Smooth muscle cell (in vitro differentiated cells): ENCODE results near the gene DGCR2. TPM values are rescaled to one million over a fixed set of nuclear protein-coding genes. Genes with fewer than 3 reads are reported as not detected.
A peak's percentile ranks its signal among the peaks of the same experiment; 100 is the strongest.

ENCODE experiments used
- DNase-seq: peaks from one replicate; lab custom pipeline; 2025; ENCODE audit not compliant: unreplicated experiment; lab: John Stamatoyannopoulos, UW
- H2AFZ ChIP-seq: fragments of 200-600 bp; sonication (generic); 2 replicates; pipeline ENCODE4 v1.6.0; 2016; ENCODE audit warnings: antibody characterized with exemption, low read depth, mild to moderate bottlenecking
- H3F3A ChIP-seq: fragments of 200-600 bp; sonication (generic); 2 replicates; pipeline ENCODE4 v1.6.0; 2017; ENCODE audit warnings: antibody characterized with exemption, low read depth
- H3K27ac ChIP-seq: fragments of 200-600 bp; sonication (generic); 2 replicates; pipeline ENCODE4 v1.5.1; 2016; ENCODE audit warnings: low read depth, mild to moderate bottlenecking
- H3K27me3 ChIP-seq: fragments of 200-600 bp; sonication (generic); 2 replicates; pipeline ENCODE4 v1.6.1; 2016; ENCODE audit warnings: low read depth, mild to moderate bottlenecking
- H3K36me3 ChIP-seq: fragments of 200-600 bp; sonication (generic); 2 replicates; pipeline ENCODE4 v1.5.1; 2016; ENCODE audit warnings: low read depth
- H3K4me1 ChIP-seq: fragments of 200-600 bp; sonication (generic); 2 replicates; pipeline ENCODE4 v1.5.1; 2016; ENCODE audit warnings: low read depth
- H3K4me2 ChIP-seq: fragments of 200-600 bp; sonication (generic); 2 replicates; pipeline ENCODE4 v1.6.0; 2016; ENCODE audit warnings: mild to moderate bottlenecking
- H3K4me3 ChIP-seq: fragments of 200-600 bp; sonication (generic); 2 replicates; pipeline ENCODE4 v1.5.1; 2016; ENCODE audit warnings: mild to moderate bottlenecking
- H3K79me2 ChIP-seq: fragments of 200-600 bp; sonication (generic); 2 replicates; pipeline ENCODE4 v1.6.0; 2016; ENCODE audit warnings: low read depth, mild to moderate bottlenecking
- H3K9ac ChIP-seq: fragments of 200-600 bp; sonication (generic); 2 replicates; pipeline ENCODE4 v1.6.0; 2016; ENCODE audit warnings: low read depth
- H3K9me3 ChIP-seq: fragments of 200-600 bp; sonication (generic); replicated peaks from 2 replicates; pipeline ENCODE4 v1.5.1; 2016; ENCODE audit warnings: low read depth
- H4K20me1 ChIP-seq: fragments of 200-600 bp; sonication (generic); 2 replicates; pipeline ENCODE4 v1.6.0; 2016; ENCODE audit warnings: low read depth
- WGBS: methylation state at CpG from one replicate; pipeline ENCODE4 v1.1.7; 2016; ENCODE audit warnings: low lambda C conversion rate; 5-methylcytosine and 5-hydroxymethylcytosine counted together
- polyA plus RNA-seq: library from polyadenylated mRNA; unstranded; fragments of >200 nt; fragmentation: Nextera tagmentation; extraction: Ambion mirVana; gene quantifications from 2 replicates; pipeline ENCODE4 v1.2.1, GENCODE V29; 2016
- total RNA-seq: library from RNA; depleted of rRNA; stranded (reverse); fragments of >200 nt; gene quantifications from 2 replicates; pipeline ENCODE4 v1.2.3, GENCODE V29; 2014
- TF ChIP-seq, protein P1 (sequence below): fragments of 200-600 bp; sonication (generic); IDR thresholded peaks from 2 replicates; pipeline ENCODE4 v1.5.1; 2017; ENCODE audit warnings: borderline replicate concordance, mild to moderate bottlenecking, antibody characterized with exemption; ENCODE audit not compliant: insufficient read depth, poor library complexity, severe bottlenecking

DGCR2 gene
- total and polyA plus RNA-seq, 2 experiments from 2014 or later, result 46.7 to 53.2 TPM

DNA sequence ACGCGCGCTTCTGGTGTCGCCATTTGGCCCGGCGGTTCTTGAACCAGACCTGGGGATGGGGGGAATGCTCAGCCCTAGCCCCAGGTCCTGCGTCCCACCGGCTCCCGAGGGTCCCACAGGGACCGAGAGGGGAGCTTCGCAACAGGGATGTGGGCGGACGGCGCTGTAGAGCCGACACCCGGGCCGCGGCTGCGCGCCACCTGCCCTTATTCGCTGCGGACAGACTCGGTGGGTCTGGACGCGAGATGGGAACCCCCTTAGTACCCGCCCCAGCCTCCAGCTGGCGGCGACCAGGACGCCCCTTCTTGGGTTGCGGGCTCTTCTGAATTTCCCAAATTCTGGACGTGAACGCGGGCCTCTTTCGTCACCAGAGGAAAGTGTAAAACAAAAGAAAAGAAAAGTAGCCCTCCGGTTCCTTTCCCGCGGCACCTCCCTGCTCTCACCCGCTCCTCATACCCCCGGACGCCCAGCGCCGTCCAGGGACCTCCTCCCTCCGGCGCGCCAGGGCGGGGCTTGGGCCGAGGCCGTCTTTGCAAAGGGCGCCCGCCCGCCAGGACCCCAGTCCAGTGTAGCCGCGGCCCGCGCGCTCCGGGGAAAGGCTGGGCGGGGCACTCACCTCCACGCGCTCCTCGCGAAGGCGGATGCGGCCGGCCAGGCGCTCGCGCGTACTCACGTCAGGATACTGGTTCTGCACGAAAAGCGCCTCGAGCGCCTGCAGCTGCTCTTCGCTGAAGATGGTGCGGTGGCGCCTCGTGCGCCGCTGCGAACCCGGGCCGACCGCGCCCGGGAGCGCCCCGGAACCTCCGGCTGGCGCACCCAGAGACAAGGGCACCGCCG lies 27.1 kb upstream of the DGCR2 start:
- no peak overlapping the region for H3K27ac ChIP-seq
- peak overlapping the region; percentile 74 for H3K4me2 ChIP-seq
- no peak overlapping the region for H2AFZ ChIP-seq

DNA sequence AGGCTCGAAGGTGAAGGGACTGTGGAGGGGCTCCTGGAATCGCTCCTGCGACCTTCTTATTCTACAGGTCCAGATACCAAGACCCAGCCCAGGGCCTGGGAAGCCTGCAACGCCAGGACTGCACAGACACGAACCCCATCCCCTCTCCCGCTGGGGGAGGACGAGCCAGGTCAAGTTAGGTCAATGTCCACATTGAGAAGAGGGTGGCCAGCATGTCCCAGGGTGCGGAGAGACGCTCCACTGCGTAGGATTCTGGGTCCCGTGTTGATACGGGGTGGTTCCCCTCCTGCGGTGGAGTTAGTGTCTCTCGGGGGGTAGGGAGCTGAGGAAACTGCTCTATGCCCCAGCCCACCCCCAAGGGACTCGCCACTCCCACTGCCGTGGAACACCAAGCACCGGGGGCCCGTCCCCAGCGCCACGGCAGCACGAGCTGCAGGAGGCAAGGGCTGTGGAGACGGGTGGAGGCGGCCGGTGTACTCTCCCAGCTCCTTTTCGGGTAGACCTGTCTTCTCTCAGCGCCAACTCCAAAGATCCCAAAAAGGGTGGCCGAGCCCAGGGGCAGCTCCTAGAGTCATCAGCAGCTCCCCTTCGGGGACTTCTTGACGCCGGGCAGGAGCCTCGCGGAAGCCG lies 26.3 kb upstream of the DGCR2 start:
- H3F3A ChIP-seq, result no peaks in the 10 kb centered on the region
- H3K79me2 ChIP-seq, result peaks cover 9% of the 10 kb centered on the region
- TF ChIP-seq, protein P1, sequence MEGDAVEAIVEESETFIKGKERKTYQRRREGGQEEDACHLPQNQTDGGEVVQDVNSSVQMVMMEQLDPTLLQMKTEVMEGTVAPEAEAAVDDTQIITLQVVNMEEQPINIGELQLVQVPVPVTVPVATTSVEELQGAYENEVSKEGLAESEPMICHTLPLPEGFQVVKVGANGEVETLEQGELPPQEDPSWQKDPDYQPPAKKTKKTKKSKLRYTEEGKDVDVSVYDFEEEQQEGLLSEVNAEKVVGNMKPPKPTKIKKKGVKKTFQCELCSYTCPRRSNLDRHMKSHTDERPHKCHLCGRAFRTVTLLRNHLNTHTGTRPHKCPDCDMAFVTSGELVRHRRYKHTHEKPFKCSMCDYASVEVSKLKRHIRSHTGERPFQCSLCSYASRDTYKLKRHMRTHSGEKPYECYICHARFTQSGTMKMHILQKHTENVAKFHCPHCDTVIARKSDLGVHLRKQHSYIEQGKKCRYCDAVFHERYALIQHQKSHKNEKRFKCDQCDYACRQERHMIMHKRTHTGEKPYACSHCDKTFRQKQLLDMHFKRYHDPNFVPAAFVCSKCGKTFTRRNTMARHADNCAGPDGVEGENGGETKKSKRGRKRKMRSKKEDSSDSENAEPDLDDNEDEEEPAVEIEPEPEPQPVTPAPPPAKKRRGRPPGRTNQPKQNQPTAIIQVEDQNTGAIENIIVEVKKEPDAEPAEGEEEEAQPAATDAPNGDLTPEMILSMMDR, result no peak
- H3K27me3 ChIP-seq, result peaks cover 71% of the 10 kb centered on the region
- H4K20me1 ChIP-seq, result no peaks in the 10 kb centered on the region
- no peak overlapping the region for H3K27ac ChIP-seq
- H2AFZ ChIP-seq, result no peak overlapping the region
- H3K4me2 ChIP-seq, result no peak overlapping the region
- no peak overlapping the region for H3K4me3 ChIP-seq
- H3K9me3 ChIP-seq, result no peaks in the 10 kb centered on the region
- H3K36me3 ChIP-seq, result no peaks in the 10 kb centered on the region
- no peak for DNase-seq
- 73% methylated on average over 33 of the region's 33 CpGs for WGBS
- no peak overlapping the region for H3K9ac ChIP-seq
- no peaks in the 10 kb centered on the region for H3K4me1 ChIP-seq

More for the DNA sequence above, 27.1 kb upstream of the DGCR2 start:
- Histone ChIP-seq H3K4me3 (peak overlapping the region; percentile 5), H3K79me2 (peaks cover 1% of the 10 kb centered on the region), H3K9me3 (no peaks in the 10 kb centered on the region), H3K9ac (no peak overlapping the region), H3K4me1 (no peaks in the 10 kb centered on the region), H4K20me1 (no peaks in the 10 kb centered on the region), H3K27me3 (peaks cover 76% of the 10 kb centered on the region), H3F3A (no peaks in the 10 kb centered on the region), H3K36me3 (no peaks in the 10 kb centered on the region)
- WGBS, result 10% methylated on average over 90 of the region's 92 CpGs
- DNase-seq, result no peak
- TF ChIP-seq, protein P1, result no peak

DNA sequence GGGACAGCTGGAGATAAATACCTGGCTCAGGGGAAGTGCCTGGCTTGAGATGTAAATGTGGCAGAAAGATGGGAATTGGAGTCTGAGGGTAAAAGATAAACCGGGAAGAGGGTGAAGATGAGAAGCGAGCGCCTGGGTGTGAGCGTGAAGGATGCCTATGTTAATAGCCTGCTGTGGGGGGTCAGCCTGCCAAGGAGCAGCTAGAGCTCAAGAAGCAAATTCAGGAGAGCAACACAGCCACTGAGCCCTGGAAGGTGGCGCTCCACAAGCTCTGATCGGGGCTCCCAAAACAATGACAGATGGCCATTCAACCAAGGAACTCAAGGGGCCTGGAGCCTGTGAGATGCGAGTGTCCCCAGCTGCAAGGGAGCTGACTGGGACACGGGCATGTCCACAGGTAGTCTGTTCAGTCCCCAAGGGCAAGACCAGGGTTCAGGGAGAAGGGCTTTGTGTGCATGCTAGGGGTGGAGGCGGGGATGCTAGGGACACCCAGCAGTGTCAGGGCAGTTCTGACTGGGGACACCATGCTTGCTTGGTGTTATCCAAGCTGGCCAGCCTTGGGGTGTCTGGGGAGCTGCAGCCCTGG lies 25.1 kb upstream of the DGCR2 start:
- Histone ChIP-seq H3K9ac (no peak overlapping the region), H3K27me3 (peaks cover 60% of the 10 kb centered on the region), H3K4me1 (no peaks in the 10 kb centered on the region), H3K79me2 (peaks cover 13% of the 10 kb centered on the region), H3K27ac (no peak overlapping the region), H3F3A (no peaks in the 10 kb centered on the region), H3K36me3 (no peaks in the 10 kb centered on the region), H2AFZ (no peak overlapping the region), H4K20me1 (no peaks in the 10 kb centered on the region), H3K9me3 (no peaks in the 10 kb centered on the region), H3K4me2 (no peak overlapping the region), H3K4me3 (no peak overlapping the region)
- 29% methylated on average over 9 of the region's 9 CpGs for WGBS
- DNase-seq, result no peak
- TF ChIP-seq, protein P1, result no peak
